ENCODE results near the gene KBTBD2. TPM values are rescaled to one million over a fixed set of nuclear protein-coding genes. Genes with fewer than 3 reads are reported as not detected.
A peak's percentile ranks its signal among the peaks of the same experiment; 100 is the strongest.
"Not testable (repeated sequence)": the region's sequence is repeated elsewhere in the genome, so short reads cannot be mapped to it uniquely, and the experiment has no call there.

The KBTBD2 gene
- total RNA-seq, 2 donors from 2014 or later: 13.3 to 38.7 TPM

- intact Hi-C loops (cut with DNase I): no loop called here
- no peak overlapping the region for H3K4me3 ChIP-seq
- H3K27ac ChIP-seq: no peak overlapping the region
- H3K36me3 ChIP-seq: no peaks in the 10 kb centered on the region
- DNase-seq (ENCODE audit: low spot score): no peak
- no peak for TF ChIP-seq CTCF (IDR thresholded peaks at IDR 0.05)
- TF ChIP-seq POLR2A (IDR thresholded peaks at IDR 0.05): no peak
- no peak for TF ChIP-seq POLR2AphosphoS5 (IDR thresholded peaks at IDR 0.05)
- no peaks in the 10 kb centered on the region for H3K27me3 ChIP-seq (replicated peaks; ENCODE audit: insufficient read depth)
- H3K9me3 ChIP-seq: no peaks in the 10 kb centered on the region
- H3K4me1 ChIP-seq (replicated peaks): no peaks in the 10 kb centered on the region
- WGBS: 89% methylated on average over 7 of the region's 7 CpGs
Measured at GRCh38 chr7:32901629-32902028, 10.1 kb upstream of the KBTBD2 start.

- Histone ChIP-seq H3K4me3 (no peak overlapping the region), H3K27ac (no peak overlapping the region), H3K4me1 (replicated peaks) (no peaks in the 10 kb centered on the region), H3K36me3 (no peaks in the 10 kb centered on the region), H3K9me3 (no peaks in the 10 kb centered on the region), H3K27me3 (replicated peaks; ENCODE audit: insufficient read depth) (no peaks in the 10 kb centered on the region)
- TF ChIP-seq POLR2A (IDR thresholded peaks at IDR 0.05): no peak
- no peak for TF ChIP-seq POLR2AphosphoS5 (IDR thresholded peaks at IDR 0.05)
- TF ChIP-seq CTCF (IDR thresholded peaks at IDR 0.05): no peak
- WGBS: 87% methylated on average over 4 of the region's 4 CpGs
- no peak for DNase-seq (ENCODE audit: low spot score)
- intact Hi-C loops (cut with DNase I): no loop called here
Measured at GRCh38 chr7:32900433-32900995, 9.0 kb upstream of the KBTBD2 start.

GRCh38 chr7:32897376-32897775 lies 5.8 kb upstream of the KBTBD2 start:
- H3K4me3 ChIP-seq; H3K36me3 ChIP-seq; H3K4me1 ChIP-seq (replicated peaks); DNase-seq (ENCODE audit: low spot score); H3K9me3 ChIP-seq; H3K27ac ChIP-seq; H3K27me3 ChIP-seq (replicated peaks; ENCODE audit: insufficient read depth): not testable (repeated sequence)
- WGBS: 82% methylated on average over 6 of the region's 6 CpGs
- intact Hi-C loops (cut with DNase I): loop anchor here (10.0 kb wide), 1 partner anchor 93 kb away; no protein-coding TSS in a partner anchor

GRCh38 chr7:32896564-32897347 lies 5.2 kb upstream of the KBTBD2 start:
- intact Hi-C loops (cut with DNase I): loop anchor here (10.0 kb wide), 1 partner anchor 92 kb away; no protein-coding TSS in a partner anchor
- H3K9me3 ChIP-seq: no peaks in the 10 kb centered on the region
- H3K4me1 ChIP-seq (replicated peaks): no peaks in the 10 kb centered on the region
- DNase-seq (ENCODE audit: low spot score): no peak
- TF ChIP-seq CTCF (IDR thresholded peaks at IDR 0.05) (no peak), POLR2AphosphoS5 (IDR thresholded peaks at IDR 0.05) (no peak), POLR2A (IDR thresholded peaks at IDR 0.05) (no peak)
- no peak overlapping the region for H3K4me3 ChIP-seq
- WGBS: 91% methylated on average over 6 of the region's 6 CpGs
- no peak overlapping the region for H3K27ac ChIP-seq
- H3K27me3 ChIP-seq (replicated peaks; ENCODE audit: insufficient read depth): no peaks in the 10 kb centered on the region
- no peaks in the 10 kb centered on the region for H3K36me3 ChIP-seq

GRCh38 chr7:32894171-32894570 lies 2.6 kb upstream of the KBTBD2 start:
- TF ChIP-seq POLR2AphosphoS5 (IDR thresholded peaks at IDR 0.05) (peak; percentile 29), POLR2A (IDR thresholded peaks at IDR 0.05) (no peak)
- Histone ChIP-seq H3K27ac (peak overlapping the region in 1 of 2 donors; percentile 99), H3K27me3 (replicated peaks; ENCODE audit: insufficient read depth) (no peaks in the 10 kb centered on the region), H3K36me3 (no peaks in the 10 kb centered on the region), H3K4me3 (no peak overlapping the region), H3K4me1 (replicated peaks) (no peaks in the 10 kb centered on the region), H3K9me3 (no peaks in the 10 kb centered on the region)
- no peak for DNase-seq (ENCODE audit: low spot score)
- 51% methylated on average over 4 of the region's 4 CpGs for WGBS
- intact Hi-C loops (cut with DNase I): loop anchor here (5.0 to 10.0 kb wide), 4 partner anchors 48 to 168 kb away; partner anchors contain the start of genes FKBP9 and NT5C3A
